ENCODE measurements around the gene MAP7D2. TPM values are rescaled to one million over a fixed set of nuclear protein-coding genes. Genes with fewer than 3 reads are reported as not detected.
A peak's percentile ranks its signal among the peaks of the same experiment; 100 is the strongest.

The MAP7D2 gene
- total RNA-seq, 2 experiments from 2014 or later = 0.13 to 0.21 TPM

DNA sequence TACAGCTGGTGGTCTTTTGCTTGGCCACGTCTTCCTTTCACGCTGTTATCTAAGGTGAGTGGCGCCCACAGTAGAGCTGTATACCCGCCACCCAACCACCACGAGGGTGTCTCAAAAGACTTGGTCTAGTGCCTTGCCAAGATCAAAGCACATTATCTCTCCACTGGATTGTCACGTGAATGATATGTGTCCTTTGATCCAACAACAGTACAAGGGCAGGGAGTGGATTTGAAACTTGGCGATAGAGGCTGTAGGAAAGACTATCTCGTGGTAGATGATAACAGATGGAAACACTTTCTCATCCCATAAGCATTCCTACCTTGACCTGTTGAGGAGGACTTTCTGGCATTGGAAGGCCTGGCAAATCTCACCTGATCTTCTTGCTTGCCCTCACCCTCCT lies 88.1 kb downstream of the MAP7D2 start:
- peaks cover 36% of the 10 kb centered on the region for H3K4me1 Mint-ChIP-seq (ENCODE audit: low read depth)
- ATAC-seq = no peak
- CTCF ChIA-PET = no interaction called here

DNA sequence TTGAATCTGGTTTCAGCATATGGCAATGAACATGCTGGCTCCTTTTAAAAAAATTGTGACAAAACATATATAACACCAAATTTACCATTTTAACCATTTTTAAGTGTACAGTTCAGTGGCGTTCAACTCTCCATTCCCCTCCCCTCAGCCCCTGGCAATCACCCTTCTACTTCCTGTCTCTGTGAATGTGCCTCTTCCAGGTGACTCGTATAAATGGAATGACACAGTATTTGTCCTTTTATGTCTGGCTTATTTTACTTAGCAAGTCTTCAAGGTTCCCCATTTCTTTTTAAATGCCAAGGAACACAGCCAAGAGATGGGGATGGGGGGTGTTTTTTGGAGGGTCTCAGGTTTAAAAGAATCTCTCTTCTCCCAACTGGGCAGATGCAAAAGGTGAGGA lies 90.4 kb downstream of the MAP7D2 start:
- Mint-ChIP-seq H3K27ac (no peak overlapping the region), H3K36me3 (ENCODE audit: low read depth) (no peaks in the 10 kb centered on the region), H3K9me3 (ENCODE audit: insufficient read depth) (no peaks in the 10 kb centered on the region), H3K4me1 (ENCODE audit: low read depth) (peaks cover 36% of the 10 kb centered on the region), H3K27me3 (ENCODE audit: low read depth) (no peaks in the 10 kb centered on the region), H3K4me3 (no peak overlapping the region)
- POLR2A ChIA-PET = no interaction called here
- no peak for ATAC-seq
- CTCF ChIA-PET = no interaction called here
- DNase-seq = no peak

More for the DNA sequence above, 88.1 kb downstream of the MAP7D2 start:
- POLR2A ChIA-PET = no interaction called here
- H3K4me3 Mint-ChIP-seq = no peak overlapping the region
- no peak for DNase-seq
- H3K27ac Mint-ChIP-seq = no peak overlapping the region
- no peaks in the 10 kb centered on the region for H3K9me3 Mint-ChIP-seq (ENCODE audit: insufficient read depth)
- H3K36me3 Mint-ChIP-seq (ENCODE audit: low read depth) = no peaks in the 10 kb centered on the region
- H3K27me3 Mint-ChIP-seq (ENCODE audit: low read depth) = no peaks in the 10 kb centered on the region

DNA sequence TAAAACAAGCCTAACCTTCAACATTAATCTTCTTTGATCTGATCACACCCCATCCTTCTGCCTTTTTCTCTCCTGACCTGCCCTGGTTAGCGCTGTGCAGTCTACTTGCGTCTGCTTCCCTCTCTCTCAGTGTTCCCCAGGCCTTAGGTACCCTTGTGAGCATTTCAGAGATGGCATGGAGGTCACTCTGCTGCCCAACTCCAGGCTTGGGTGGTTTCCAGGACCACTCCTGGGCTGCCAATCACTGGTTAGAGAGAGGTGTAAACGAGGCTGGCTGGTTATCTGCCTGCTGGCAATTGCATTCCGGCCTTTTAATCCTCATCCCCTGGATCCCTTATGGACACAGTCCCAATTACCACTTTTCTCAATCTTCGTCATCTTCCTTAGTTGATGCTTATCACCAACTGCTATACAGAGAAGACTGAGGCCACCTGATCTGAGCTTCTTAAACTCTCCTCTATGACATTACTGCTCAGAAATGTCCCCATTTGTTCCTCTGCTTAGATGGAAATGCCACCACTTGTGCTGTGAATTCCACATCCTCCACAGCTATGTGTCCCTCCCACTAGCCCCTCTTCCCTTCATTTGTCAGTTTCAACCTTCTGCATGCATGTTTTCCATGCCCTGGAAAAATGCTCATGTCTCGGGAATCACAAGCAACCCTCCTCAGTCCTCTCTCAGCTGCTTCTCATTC lies 96.9 kb downstream of the MAP7D2 start:
- Mint-ChIP-seq H3K9me3 (ENCODE audit: insufficient read depth) (peaks cover 11% of the 10 kb centered on the region), H3K4me3 (no peak overlapping the region), H3K27ac (no peak overlapping the region), H3K36me3 (ENCODE audit: low read depth) (peaks cover 5% of the 10 kb centered on the region), H3K4me1 (ENCODE audit: low read depth) (peaks cover 2% of the 10 kb centered on the region), H3K27me3 (ENCODE audit: low read depth) (no peaks in the 10 kb centered on the region)
- DNase-seq (no peak), ATAC-seq (no peak)
- ChIA-PET POLR2A (no interaction called here), CTCF (no interaction called here)

DNA sequence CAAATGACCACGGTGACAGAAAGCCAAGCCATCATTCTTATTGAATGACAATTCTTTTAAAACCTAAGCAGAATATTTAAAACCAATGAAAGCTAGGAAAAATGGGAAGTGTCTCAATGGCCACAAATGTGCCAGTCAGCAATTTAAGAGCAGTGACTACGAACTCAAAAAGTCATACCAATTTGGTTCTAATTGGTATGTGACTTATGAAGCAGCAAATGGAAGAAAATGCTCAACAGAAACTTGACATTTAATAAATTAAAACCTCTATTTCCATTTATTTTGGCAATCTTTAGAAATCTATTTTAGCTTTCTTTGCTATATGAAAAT lies 100.1 kb downstream of the MAP7D2 start:
- H3K27me3 Mint-ChIP-seq (ENCODE audit: low read depth) = no peaks in the 10 kb centered on the region
- H3K9me3 Mint-ChIP-seq (ENCODE audit: insufficient read depth) = peaks cover 11% of the 10 kb centered on the region
- H3K36me3 Mint-ChIP-seq (ENCODE audit: low read depth) = peaks cover 5% of the 10 kb centered on the region
- ChIA-PET POLR2A (no interaction called here), CTCF (no interaction called here)
- H3K4me1 Mint-ChIP-seq (ENCODE audit: low read depth) = peaks cover 2% of the 10 kb centered on the region
- DNase-seq = no peak
- no peak for ATAC-seq
- no peak overlapping the region for H3K4me3 Mint-ChIP-seq
- no peak overlapping the region for H3K27ac Mint-ChIP-seq

DNA sequence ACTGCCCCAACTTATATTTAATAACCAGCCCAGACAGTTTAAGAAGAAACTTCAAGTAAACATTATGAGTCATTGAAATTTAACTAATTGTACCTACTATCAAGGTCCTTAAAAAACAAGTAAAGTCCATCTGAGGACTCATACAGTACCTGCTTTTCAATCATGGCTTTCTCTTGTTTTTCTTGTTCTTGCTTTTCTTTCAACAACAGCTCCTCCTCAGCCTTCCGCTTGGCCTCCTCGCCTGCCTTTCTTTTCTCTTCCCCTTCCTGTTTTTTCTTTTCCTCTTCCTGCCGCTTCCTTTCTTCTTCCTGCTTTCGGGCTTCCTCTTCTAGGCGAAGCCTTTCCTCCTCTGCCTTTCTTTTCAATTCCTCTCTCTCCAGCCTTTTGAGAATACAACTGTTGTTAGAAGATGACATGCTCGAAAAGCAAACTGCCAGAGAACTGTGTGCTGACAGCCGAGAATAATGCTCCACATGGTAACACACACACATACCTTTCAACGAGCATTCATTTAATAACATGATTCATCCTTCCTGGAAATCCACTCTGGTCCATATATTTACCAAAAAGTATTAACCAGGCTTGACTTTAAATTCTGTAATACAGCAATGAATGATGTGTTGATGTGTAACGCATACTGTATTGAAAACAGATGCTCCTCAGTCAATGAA lies 100.6 kb downstream of the MAP7D2 start:
- Mint-ChIP-seq H3K4me3 (no peak overlapping the region), H3K4me1 (ENCODE audit: low read depth) (peaks cover 2% of the 10 kb centered on the region), H3K27ac (no peak overlapping the region), H3K27me3 (ENCODE audit: low read depth) (no peaks in the 10 kb centered on the region), H3K36me3 (ENCODE audit: low read depth) (peaks cover 5% of the 10 kb centered on the region), H3K9me3 (ENCODE audit: insufficient read depth) (peaks cover 11% of the 10 kb centered on the region)
- ATAC-seq (no peak), DNase-seq (no peak)
- ChIA-PET CTCF (no interaction called here), POLR2A (no interaction called here)

DNA sequence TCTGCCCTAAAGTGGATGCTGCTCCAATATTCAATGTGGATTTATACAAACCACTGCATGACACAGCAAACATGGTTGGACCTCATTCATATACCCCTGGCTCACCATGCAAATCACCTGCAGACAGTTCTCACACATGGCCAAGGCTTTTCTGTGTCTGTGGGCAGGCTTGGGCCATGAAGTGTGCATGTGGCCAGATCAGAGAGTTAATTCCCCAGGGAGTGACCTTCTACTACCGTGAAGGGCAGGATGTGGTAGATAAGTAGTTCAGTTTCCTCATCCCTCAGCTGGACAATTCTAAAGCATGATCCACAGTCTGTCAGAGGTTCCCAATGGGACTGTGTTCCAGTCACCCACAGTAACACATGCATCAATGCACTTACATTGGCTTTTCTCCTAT lies 101.3 kb downstream of the MAP7D2 start:
- Mint-ChIP-seq H3K27ac (no peak overlapping the region), H3K9me3 (ENCODE audit: insufficient read depth) (peaks cover 11% of the 10 kb centered on the region), H3K27me3 (ENCODE audit: low read depth) (no peaks in the 10 kb centered on the region), H3K4me3 (no peak overlapping the region), H3K36me3 (ENCODE audit: low read depth) (peaks cover 5% of the 10 kb centered on the region), H3K4me1 (ENCODE audit: low read depth) (peaks cover 2% of the 10 kb centered on the region)
- DNase-seq (no peak), ATAC-seq (no peak)
- CTCF ChIA-PET = no interaction called here
- POLR2A ChIA-PET = no interaction called here

DNA sequence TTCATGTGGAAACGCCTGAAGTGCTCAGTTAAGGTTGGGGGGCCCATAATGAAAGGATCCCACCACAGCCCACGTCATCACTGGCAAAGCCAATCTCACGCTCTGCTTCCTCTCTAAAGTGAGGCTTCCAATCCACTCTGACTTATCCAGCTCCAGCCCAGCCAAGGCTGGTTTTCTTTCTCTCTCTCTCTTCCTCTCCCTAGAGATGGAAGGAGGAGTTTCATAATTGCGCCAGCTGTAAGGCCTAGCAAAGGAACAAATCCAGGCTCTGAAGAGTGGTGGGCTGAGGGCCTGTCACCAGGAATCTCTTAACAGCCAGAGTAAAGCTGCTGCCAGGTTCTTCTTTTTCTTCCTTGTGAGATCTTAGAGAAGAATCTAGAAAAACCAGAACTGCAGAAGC lies 105.1 kb downstream of the MAP7D2 start:
- DNase-seq (no peak), ATAC-seq (no peak)
- ChIA-PET POLR2A (no interaction called here), CTCF (no interaction called here)
- Mint-ChIP-seq H3K27me3 (ENCODE audit: low read depth) (no peaks in the 10 kb centered on the region), H3K4me1 (ENCODE audit: low read depth) (peaks cover 2% of the 10 kb centered on the region), H3K36me3 (ENCODE audit: low read depth) (peaks cover 5% of the 10 kb centered on the region), H3K9me3 (ENCODE audit: insufficient read depth) (peaks cover 11% of the 10 kb centered on the region), H3K27ac (no peak overlapping the region), H3K4me3 (no peak overlapping the region)

DNA sequence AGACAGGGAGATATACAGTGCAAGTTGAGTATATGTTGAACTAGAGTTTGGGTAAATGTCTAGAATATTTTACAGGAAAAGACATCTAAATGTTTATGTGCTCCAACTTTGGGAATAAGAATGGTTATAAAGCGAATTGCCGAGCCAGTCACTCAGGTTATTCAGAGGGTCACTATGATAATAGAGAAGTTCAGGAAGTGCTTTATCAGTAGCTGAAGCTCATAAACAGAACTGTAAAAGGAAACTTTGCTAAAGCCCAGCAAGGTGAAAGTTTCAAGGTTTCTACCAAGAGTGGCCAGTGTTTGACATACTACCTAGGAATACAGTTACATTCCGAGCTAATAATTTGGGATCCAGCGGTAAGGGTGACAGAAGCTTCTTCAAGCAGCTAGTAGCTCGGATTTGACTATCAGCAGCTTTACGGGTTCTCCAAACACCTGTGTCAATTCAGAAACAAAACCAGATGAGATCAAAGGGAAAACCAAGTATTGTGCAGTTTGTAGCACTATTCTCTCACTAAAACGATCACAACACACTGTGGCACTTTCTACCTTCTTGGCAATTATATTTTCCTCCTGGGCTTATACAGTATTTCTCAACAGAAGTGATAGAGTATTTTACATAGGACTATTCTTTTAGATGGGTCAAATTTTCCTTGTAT lies 108.6 kb downstream of the MAP7D2 start:
- ATAC-seq (no peak), DNase-seq (no peak)
- Mint-ChIP-seq H3K36me3 (ENCODE audit: low read depth) (no peaks in the 10 kb centered on the region), H3K9me3 (ENCODE audit: insufficient read depth) (no peaks in the 10 kb centered on the region), H3K4me1 (ENCODE audit: low read depth) (no peaks in the 10 kb centered on the region), H3K27me3 (ENCODE audit: low read depth) (no peaks in the 10 kb centered on the region), H3K27ac (no peak overlapping the region), H3K4me3 (no peak overlapping the region)
- POLR2A ChIA-PET = no interaction called here
- CTCF ChIA-PET = interaction anchor here (0.9 to 3.4 kb wide), 2 partner anchors 50 to 103 kb away, joined by 3 to 9 read pairs; no protein-coding TSS in a partner anchor

DNA sequence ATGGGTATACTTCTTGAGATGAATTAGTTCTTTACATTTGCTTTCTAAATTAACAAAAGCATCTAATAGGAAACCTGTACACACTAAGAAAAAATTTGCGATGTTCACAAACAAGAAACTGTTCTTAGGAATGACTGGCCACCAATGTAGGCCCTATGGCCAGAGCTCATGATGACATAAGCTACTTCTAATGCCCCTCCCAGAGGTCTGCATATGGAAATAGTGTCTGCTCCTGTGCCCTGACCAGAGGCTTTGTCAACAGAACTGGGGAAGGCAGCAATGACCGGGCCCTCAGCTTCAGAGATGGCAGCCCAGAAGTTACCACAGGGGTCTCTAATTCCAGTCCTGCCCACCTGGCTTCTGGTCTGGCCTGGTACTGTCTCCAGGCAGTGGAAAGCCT lies 110.8 kb downstream of the MAP7D2 start:
- no peak for DNase-seq
- H3K27me3 Mint-ChIP-seq (ENCODE audit: low read depth) = no peaks in the 10 kb centered on the region
- H3K27ac Mint-ChIP-seq = no peak overlapping the region
- ATAC-seq = no peak
- H3K9me3 Mint-ChIP-seq (ENCODE audit: insufficient read depth) = no peaks in the 10 kb centered on the region
- ChIA-PET CTCF (no interaction called here), POLR2A (no interaction called here)
- H3K4me3 Mint-ChIP-seq = no peak overlapping the region
- H3K36me3 Mint-ChIP-seq (ENCODE audit: low read depth) = no peaks in the 10 kb centered on the region
- no peaks in the 10 kb centered on the region for H3K4me1 Mint-ChIP-seq (ENCODE audit: low read depth)

DNA sequence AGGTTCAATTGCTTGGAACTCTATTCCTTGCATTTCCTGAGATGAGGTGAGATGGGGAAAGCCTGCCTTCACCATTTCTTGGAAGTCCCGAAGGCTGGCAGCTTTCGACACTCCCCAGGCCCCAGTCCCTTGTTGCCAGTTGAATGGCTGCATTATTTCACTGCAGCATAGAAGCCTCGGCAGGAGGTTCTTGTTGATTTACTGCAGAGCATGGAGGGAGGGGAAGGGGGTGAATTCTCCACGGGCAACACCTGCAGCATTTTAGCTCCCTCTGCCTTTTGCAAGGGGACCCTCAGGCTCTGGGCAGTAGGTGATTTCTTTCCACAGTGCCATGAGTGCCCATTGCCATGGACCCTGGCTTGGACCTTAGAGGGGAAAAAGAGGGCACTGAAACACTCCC lies 115.1 kb downstream of the MAP7D2 start:
- H3K36me3 Mint-ChIP-seq (ENCODE audit: low read depth) = no peaks in the 10 kb centered on the region
- ChIA-PET CTCF (interaction anchor here (2.2 kb wide), 1 partner anchor 97 kb away, joined by 5 read pairs; no protein-coding TSS in a partner anchor), POLR2A (no interaction called here)
- DNase-seq (no peak), ATAC-seq (no peak)
- H3K4me3 Mint-ChIP-seq = no peak overlapping the region
- H3K27me3 Mint-ChIP-seq (ENCODE audit: low read depth) = no peaks in the 10 kb centered on the region
- no peaks in the 10 kb centered on the region for H3K9me3 Mint-ChIP-seq (ENCODE audit: insufficient read depth)
- no peak overlapping the region for H3K27ac Mint-ChIP-seq
- no peaks in the 10 kb centered on the region for H3K4me1 Mint-ChIP-seq (ENCODE audit: low read depth)

DNA sequence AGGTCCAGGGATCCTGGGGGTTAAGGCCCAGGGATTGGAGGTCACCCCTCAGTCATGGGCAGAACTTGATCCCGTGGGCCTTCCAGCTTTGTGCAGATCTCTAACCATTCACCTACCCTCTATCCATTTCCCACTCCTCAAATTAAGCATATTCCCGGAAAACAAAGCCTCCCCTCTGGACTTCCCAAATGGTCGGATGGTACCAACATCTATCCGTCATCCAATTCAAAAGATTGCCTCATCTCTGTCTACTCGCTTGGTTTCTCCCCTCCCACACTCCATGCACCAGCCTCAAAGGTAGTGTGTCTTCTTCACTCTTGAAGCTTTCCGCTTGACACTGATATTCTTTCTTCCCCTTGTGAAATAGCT lies 125.4 kb downstream of the MAP7D2 start:
- POLR2A ChIA-PET = no interaction called here
- peak overlapping the region; percentile 89 for H3K27ac Mint-ChIP-seq
- ATAC-seq (no peak), DNase-seq (peak; percentile 20)
- H3K27me3 Mint-ChIP-seq (ENCODE audit: low read depth) = peaks cover 2% of the 10 kb centered on the region
- CTCF ChIA-PET = interaction anchor here (1.0 to 1.5 kb wide), 3 partner anchors 86 to 619 kb away, joined by 3 to 18 read pairs (median 4); no protein-coding TSS in a partner anchor
- peaks cover 4% of the 10 kb centered on the region for H3K36me3 Mint-ChIP-seq (ENCODE audit: low read depth)
- H3K4me1 Mint-ChIP-seq (ENCODE audit: low read depth) = peaks cover 11% of the 10 kb centered on the region
- peak overlapping the region; percentile 77 for H3K4me3 Mint-ChIP-seq
- H3K9me3 Mint-ChIP-seq (ENCODE audit: insufficient read depth) = no peaks in the 10 kb centered on the region

DNA sequence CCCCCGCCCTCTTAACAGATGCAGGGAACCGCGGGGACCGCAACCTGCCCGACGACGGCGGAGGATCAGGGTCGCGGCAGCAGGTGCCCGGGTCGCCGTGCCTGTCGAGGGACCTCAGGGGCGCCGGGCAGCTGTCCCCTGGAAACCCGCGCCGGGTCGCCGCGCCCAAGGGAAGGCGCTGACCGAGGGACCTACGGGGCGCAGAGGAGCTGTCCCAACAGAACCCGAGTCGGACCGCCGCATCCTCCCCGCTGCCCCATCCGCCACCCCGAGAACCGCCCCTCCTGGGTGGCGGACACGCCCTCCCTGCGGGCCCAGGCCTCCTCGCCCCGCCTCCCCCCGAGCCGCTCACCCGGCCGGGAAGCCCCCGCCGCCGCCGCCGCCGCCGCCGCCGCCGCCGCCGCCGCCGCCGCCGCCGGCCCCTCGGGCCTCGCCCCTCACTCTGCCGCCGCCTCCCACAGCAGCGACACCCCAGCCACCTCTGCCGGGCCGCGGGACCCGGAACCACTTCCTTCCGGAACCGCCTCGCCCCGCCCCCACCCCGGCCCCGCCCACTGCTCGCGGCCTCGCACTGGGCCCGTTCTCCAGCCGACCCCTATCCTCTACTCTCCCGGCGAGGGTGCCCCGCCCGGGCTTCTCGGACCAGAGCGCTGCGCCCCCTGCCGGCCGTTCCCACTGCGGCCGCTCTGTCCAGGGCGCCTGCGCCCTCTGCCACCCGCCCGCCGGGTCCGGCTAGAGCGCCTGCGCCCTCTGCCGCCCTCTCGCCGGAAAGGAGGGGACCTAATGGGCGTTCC lies 126.0 kb downstream of the MAP7D2 start, which contains the start of gene BCLAF3:
Gene BCLAF3, minus strand, starts transcription at position 506 of the 794 bp plus-strand sequence. CDS start 20,797 bp downstream, outside the sequence.
- Mint-ChIP-seq H3K27ac (peak within 1 kb of the TSS; percentile 89), H3K9me3 (ENCODE audit: insufficient read depth) (no peaks in the 10 kb centered on the region), H3K4me3 (peak within 1 kb of the TSS; percentile 89), H3K27me3 (ENCODE audit: low read depth) (no peaks in the 10 kb centered on the region), H3K36me3 (ENCODE audit: low read depth) (peaks cover 6% of the 10 kb centered on the region), H3K4me1 (ENCODE audit: low read depth) (peaks cover 11% of the 10 kb centered on the region)
- peak; percentile 88 for DNase-seq
- ChIA-PET POLR2A (no interaction called here), CTCF (interaction anchor here (1.0 to 1.5 kb wide), 3 partner anchors 86 to 619 kb away, joined by 3 to 18 read pairs (median 4); no protein-coding TSS in a partner anchor)
- peak; percentile 91 for ATAC-seq

Data from activated CD8-positive, alpha-beta T cell treated with anti-CD3 and anti-CD28 coated beads, Interleukin-2, amount 10 ng/mL, durations not matched to agents 7 days and 5 days (primary cell).